Transverse colon (tissue), 4 donors: ENCODE measurements around the gene PINK1. TPM values are rescaled to one million over a fixed set of nuclear protein-coding genes. Genes with fewer than 3 reads are reported as not detected.
"Not testable (repeated sequence)": the region's sequence is repeated elsewhere in the genome, so short reads cannot be mapped to it uniquely, and the experiment has no call there.

ENCODE experiments used
- DNase-seq: peaks from one replicate; pipeline ENCODE4 v3.0.0-alpha.2; 2019
- H3K27ac ChIP-seq, 4 donors: fragments of 200-600 bp; sonication (generic); 2 replicates each; pipeline ENCODE4 v1.5.1; 2016 to 2018; ENCODE audit warnings: inconsistent platforms in 4 of 4
- H3K27me3 ChIP-seq: fragments of 200-600 bp; sonication (generic); 2 replicates; pipeline ENCODE4 v1.5.1; 2017; ENCODE audit warnings: inconsistent platforms
- H3K36me3 ChIP-seq, 4 donors: fragments of 200-600 bp; sonication (generic); 2 replicates each; pipeline ENCODE4 v1.5.1; 2017 to 2019; ENCODE audit warnings: inconsistent platforms in 4 of 4
- H3K4me1 ChIP-seq, 4 donors: fragments of 200-600 bp; sonication (generic); 2 replicates each; pipeline ENCODE4 v1.5.1; 2017 to 2020; ENCODE audit warnings: inconsistent platforms in 4 of 4
- H3K4me3 ChIP-seq, 4 donors: fragments of 200-600 bp; sonication (generic); 1 replicate in 1 of 4; 2 replicates in 3 of 4; pipeline versions ENCODE4 v1.5.1 to v1.6.1; 2017 to 2019; ENCODE audit warnings: inconsistent platforms in 4 of 4
- H3K9me3 ChIP-seq, 2 donors: fragments of 200-600 bp; sonication (generic); 2 replicates each; pipeline ENCODE4 v1.5.1; 2017 to 2019; ENCODE audit warnings: inconsistent platforms in 2 of 2
- CTCF ChIP-seq, 5 experiments: fragments of 200-600 bp in 3 of 5; fragments of 450-650 bp in 2 of 5; sonication (generic) in 3 of 5; IDR thresholded peaks; 1 replicate in 2 of 5; 2 replicates in 3 of 5; pipeline ENCODE4 v1.5.1; 2016 to 2017; ENCODE audit warnings: antibody characterized with exemption in 5 of 5, inconsistent platforms in 3 of 5, mild to moderate bottlenecking in 2 of 5, moderate library complexity in 1 of 5
- EP300 ChIP-seq: sonication (generic); formaldehyde crosslinking; IDR thresholded peaks from one replicate; pipeline ENCODE4 v1.6.1; 2017; ENCODE audit warnings: antibody characterized with exemption, low read depth
- POLR2A ChIP-seq: fragments of 450-650 bp; IDR thresholded peaks from one replicate; pipeline ENCODE4 v1.6.1; 2016; ENCODE audit warnings: antibody characterized with exemption, mild to moderate bottlenecking, moderate library complexity
- POLR2AphosphoS5 ChIP-seq, 3 donors: sonication (generic); formaldehyde crosslinking; IDR thresholded peaks; one replicate each; pipeline ENCODE4 v1.6.1; 2016; ENCODE audit warnings: antibody characterized with exemption in 3 of 3
- WGBS, 2 donors: methylation state at CpG; one replicate each; pipeline ENCODE4 v1.1.5; 2018; ENCODE audit warnings: low coverage in 1 of 2; 5-methylcytosine and 5-hydroxymethylcytosine counted together
- in situ Hi-C, 4 donors: fragments of 200-750 bp; cut with MboI; loops; one replicate each; pipeline versions ENCODE4 v1.15.0 to v1.15.1; 2017; ENCODE audit warnings: low sequenced_read_pairs in 3 of 4, low pct_ligation_motif_present in 1 of 4, low pct_unique_long_range_greater_than_20kb in 1 of 4
- intact Hi-C: fragments of 100-400 bp; cut with DNase I; formaldehyde crosslinking; loops from one replicate; pipeline ENCODE4 v1.15.1; 2023; ENCODE audit warnings: low total_unique reads
- total RNA-seq, 4 donors: library from RNA; depleted of rRNA; stranded (reverse); fragments of >200 nt; gene quantifications; one replicate each; pipeline ENCODE4 v1.1.0, GENCODE V29; 2016

Gene PINK1
- total RNA-seq, 4 donors from 2014 or later = 122 to 235 (median 192) TPM

- no peaks in the 10 kb centered on the region for H3K36me3 ChIP-seq
- no peak overlapping the region for H3K4me3 ChIP-seq
- H3K27me3 ChIP-seq = no peaks in the 10 kb centered on the region
- peaks cover 0 to 11% (median 0%) of the 10 kb centered on the region in 4 donors for H3K4me1 ChIP-seq
- in situ Hi-C loops (no loop called here), intact Hi-C loops (no loop called here)
- TF ChIP-seq CTCF (IDR thresholded peaks at IDR 0.05) (no peak), EP300 (no peak), POLR2AphosphoS5 (IDR thresholded peaks at IDR 0.05) (peak in 1 of 3 donors; percentile 11), POLR2A (no peak)
- no peaks in the 10 kb centered on the region for H3K9me3 ChIP-seq
- peak overlapping the region in 3 of 4 donors; percentile 42 to 62 (median 47) for H3K27ac ChIP-seq
- peak; percentile 41 for DNase-seq
- 72% methylated on average over 7 of the region's 7 CpGs; no CpG with 5 or more reads in 1 of the 2 donors for whole genome bisulfite sequencing, 2 donors
Measured at GRCh38 chr1:20604678-20605077, 28.6 kb upstream of the PINK1 start.

DNA sequence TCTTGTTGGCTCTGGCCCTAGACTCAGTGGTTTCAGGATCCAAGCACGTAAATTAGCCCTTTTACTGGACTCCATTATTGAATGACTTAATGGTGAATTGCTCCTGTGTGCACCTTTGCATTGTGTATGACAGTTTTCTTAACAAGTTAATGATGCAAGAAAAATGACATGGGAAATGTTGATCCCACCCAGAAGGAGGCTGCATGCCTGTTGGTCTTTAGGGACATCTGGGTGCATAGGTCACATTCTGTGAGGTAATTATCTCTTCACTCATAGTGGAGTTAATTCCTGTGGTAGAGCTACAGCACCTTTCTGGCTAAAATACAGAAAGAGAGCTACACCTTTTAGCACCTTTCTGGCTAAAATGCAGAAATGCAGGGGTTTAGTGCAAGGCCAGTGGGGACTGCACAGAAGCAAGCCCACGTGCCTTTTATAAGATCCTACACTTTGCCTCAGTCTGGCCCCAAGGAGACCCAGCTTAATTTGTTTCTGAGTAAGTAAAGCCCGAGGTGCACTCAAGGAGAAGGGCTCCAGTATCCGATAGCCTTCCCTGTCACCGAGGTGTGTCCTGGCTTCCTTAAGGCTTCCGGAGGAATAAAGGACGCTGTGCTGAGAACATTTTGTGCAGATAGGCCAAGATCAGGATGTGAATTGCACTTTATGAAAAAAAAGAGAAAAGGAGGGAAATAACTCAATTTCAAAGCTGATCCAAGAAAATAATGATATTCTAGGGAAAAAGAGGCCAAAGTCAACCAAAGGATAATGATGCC, 26.3 kb upstream of the PINK1 start:
- H3K9me3 ChIP-seq, H3K4me3 ChIP-seq, H3K27ac ChIP-seq, intact Hi-C loops, in situ Hi-C loops, H3K36me3 ChIP-seq, H3K27me3 ChIP-seq, DNase-seq: not testable (repeated sequence)
- WGBS, 2 donors = 63% methylated on average over 7 of the region's 7 CpGs; no CpG with 5 or more reads in 1 of the 2 donors
- H3K4me1 ChIP-seq = peaks cover 0 to 16% (median 0%) of the 10 kb centered on the region in 4 donors

GRCh38 chr1:20609541-20609940, 23.7 kb upstream of the PINK1 start:
- Histone ChIP-seq H3K27me3 (no peaks in the 10 kb centered on the region), H3K36me3 (no peaks in the 10 kb centered on the region), H3K27ac (no peak overlapping the region), H3K4me3 (no peak overlapping the region), H3K4me1 (peaks cover 9 to 30% (median 16%) of the 10 kb centered on the region in 4 donors), H3K9me3 (no peaks in the 10 kb centered on the region)
- 72 to 82% methylated on average over 3 to 6 of the region's 6 CpGs for WGBS, 2 donors
- TF ChIP-seq POLR2A (no peak), EP300 (no peak), CTCF (IDR thresholded peaks at IDR 0.05) (no peak), POLR2AphosphoS5 (IDR thresholded peaks at IDR 0.05) (no peak)
- no peak for DNase-seq
- in situ Hi-C loops = no loop called here
- intact Hi-C loops = no loop called here

DNA sequence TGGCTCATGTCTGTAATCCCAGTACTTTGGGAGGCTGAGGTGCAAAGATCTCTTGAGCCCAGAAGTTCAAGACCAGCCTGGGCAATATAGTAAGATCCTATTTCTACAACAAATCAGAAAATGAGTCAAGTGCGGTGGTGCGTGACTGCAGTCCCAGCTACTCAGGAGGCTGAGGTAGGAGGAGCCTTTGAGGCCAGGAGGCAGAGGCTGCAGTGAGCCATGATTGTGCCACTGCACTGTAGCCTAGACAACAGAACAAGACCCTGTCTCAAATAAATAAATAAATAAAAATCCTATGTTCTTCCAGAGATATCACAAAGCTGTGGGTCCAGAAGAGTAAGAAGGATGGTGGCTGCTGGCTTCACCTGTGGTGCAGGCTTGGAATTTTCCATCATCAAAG, 22.3 kb upstream of the PINK1 start:
- Histone ChIP-seq H3K9me3 (no peaks in the 10 kb centered on the region), H3K36me3 (no peaks in the 10 kb centered on the region), H3K4me1 (peaks cover 9 to 28% (median 16%) of the 10 kb centered on the region in 4 donors), H3K4me3 (no peak overlapping the region), H3K27me3 (no peaks in the 10 kb centered on the region), H3K27ac (peak overlapping the region in 2 of 4 donors; percentile 34 to 38)
- TF ChIP-seq CTCF (IDR thresholded peaks at IDR 0.05) = no peak
- no peak for TF ChIP-seq POLR2AphosphoS5 (IDR thresholded peaks at IDR 0.05)
- TF ChIP-seq EP300 = no peak
- WGBS, 2 donors = 94 to 100% methylated on average over 2 of the region's 2 CpGs
- DNase-seq = no peak
- in situ Hi-C loops = no loop called here
- intact Hi-C loops = no loop called here
